Activated CD8-positive, alpha-beta memory T cell treated with anti-CD3 and anti-CD28 coated beads, Interleukin-2, amount 50 U/mL, for 1 hour (primary cell): ENCODE results near the gene RYR2.

ENCODE experiments used
- DNase-seq: peaks from one replicate; pipeline ENCODE4 v3.0.0-alpha.2; 2020; ENCODE audit errors: extremely low read depth

RYR2 gene

GRCh38 chr1:237664348-237664747, 622.4 kb downstream of the RYR2 start:
- no peak for DNase-seq

GRCh38 chr1:237670302-237670701, 628.3 kb downstream of the RYR2 start:
- no peak for DNase-seq

- no peak for DNase-seq
Observed at GRCh38 chr1:237671262-237671661, 629.3 kb downstream of the RYR2 start.

GRCh38 chr1:237671935-237672334, 630.0 kb downstream of the RYR2 start:
- DNase-seq: no peak

GRCh38 chr1:237672748-237673147, 630.8 kb downstream of the RYR2 start:
- no peak for DNase-seq

- no peak for DNase-seq
Observed at GRCh38 chr1:237673631-237674030, 631.6 kb downstream of the RYR2 start.

- DNase-seq: no peak
Observed at GRCh38 chr1:237677979-237678378, 636.0 kb downstream of the RYR2 start.

- no peak for DNase-seq
Observed at GRCh38 chr1:237679687-237680086, 637.7 kb downstream of the RYR2 start.

GRCh38 chr1:237681210-237681609, 639.2 kb downstream of the RYR2 start:
- DNase-seq: no peak

GRCh38 chr1:237684236-237684635, 642.3 kb downstream of the RYR2 start:
- DNase-seq: no peak

GRCh38 chr1:237685551-237685950, 643.6 kb downstream of the RYR2 start:
- DNase-seq: no peak

GRCh38 chr1:237687804-237688203, 645.8 kb downstream of the RYR2 start:
- no peak for DNase-seq

- no peak for DNase-seq
Observed at GRCh38 chr1:237690656-237691055, 648.7 kb downstream of the RYR2 start.

- DNase-seq: no peak
Observed at GRCh38 chr1:237692255-237692654, 650.3 kb downstream of the RYR2 start.

GRCh38 chr1:237695878-237696277, 653.9 kb downstream of the RYR2 start:
- DNase-seq: no peak

GRCh38 chr1:237700181-237700580, 658.2 kb downstream of the RYR2 start:
- DNase-seq: no peak

- DNase-seq: no peak
Observed at GRCh38 chr1:237701534-237701933, 659.5 kb downstream of the RYR2 start.

- DNase-seq: no peak
Observed at GRCh38 chr1:237702161-237702560, 660.2 kb downstream of the RYR2 start.

GRCh38 chr1:237705462-237705861, 663.5 kb downstream of the RYR2 start:
- DNase-seq: no peak

GRCh38 chr1:237709355-237709754, 667.4 kb downstream of the RYR2 start:
- no peak for DNase-seq

GRCh38 chr1:237711281-237711680, 669.3 kb downstream of the RYR2 start:
- no peak for DNase-seq

GRCh38 chr1:237712082-237712481, 670.1 kb downstream of the RYR2 start:
- DNase-seq: no peak

GRCh38 chr1:237712586-237713157, 670.7 kb downstream of the RYR2 start:
- DNase-seq: no peak

- DNase-seq: no peak
Observed at GRCh38 chr1:237713916-237714315, 671.9 kb downstream of the RYR2 start.
